GM19240 (cell line): ENCODE results near the gene RNF19B.
"Not testable (repeated sequence)": the region's sequence is repeated elsewhere in the genome, so short reads cannot be mapped to it uniquely, and the experiment has no call there.

ENCODE experiments used
- DNase-seq: peaks from one replicate; pipeline ENCODE4 v3.0.0; 2011; ENCODE audit warnings: low spot score; ENCODE audit not compliant: insufficient read length

The RNF19B gene

DNA sequence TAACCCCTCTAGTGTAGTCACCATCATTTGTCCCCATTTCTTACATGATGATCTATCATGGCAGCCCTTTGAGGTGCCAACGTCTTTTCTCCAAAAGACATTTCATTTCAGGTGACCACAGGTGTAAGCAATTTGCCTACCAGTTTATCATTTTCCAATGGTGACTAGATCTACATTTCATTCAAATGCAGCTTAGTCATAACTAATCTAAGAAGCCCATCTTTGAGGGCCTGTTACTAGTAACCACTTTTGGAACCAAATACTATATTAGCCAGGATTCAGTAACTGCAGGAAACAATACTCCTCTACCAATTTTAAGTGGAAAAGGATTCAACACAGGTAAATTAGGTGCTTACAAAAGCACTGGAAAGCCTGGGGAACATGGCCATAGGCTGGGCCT is 32.8 kb downstream of the RNF19B start:
- no peak for DNase-seq

DNA sequence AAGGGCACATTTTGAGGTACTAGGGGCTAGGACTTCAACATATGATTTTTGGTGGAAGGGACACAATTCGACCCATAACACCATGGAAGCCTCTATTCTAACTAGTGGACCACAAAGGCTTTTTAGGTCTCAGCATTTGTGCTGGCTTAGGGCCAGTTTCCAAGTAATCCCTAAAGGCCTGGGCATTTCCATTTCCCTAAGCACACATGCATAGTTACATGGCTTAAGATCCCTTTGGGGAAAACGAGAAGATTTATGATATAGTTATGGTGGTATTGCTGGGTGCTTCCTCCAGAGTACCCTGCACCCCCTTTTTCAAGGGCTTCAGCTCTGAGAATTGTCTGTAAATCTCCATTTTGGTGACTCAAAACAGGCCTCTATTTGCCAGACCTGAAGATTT is 35.2 kb downstream of the RNF19B start:
- no peak for DNase-seq

DNA sequence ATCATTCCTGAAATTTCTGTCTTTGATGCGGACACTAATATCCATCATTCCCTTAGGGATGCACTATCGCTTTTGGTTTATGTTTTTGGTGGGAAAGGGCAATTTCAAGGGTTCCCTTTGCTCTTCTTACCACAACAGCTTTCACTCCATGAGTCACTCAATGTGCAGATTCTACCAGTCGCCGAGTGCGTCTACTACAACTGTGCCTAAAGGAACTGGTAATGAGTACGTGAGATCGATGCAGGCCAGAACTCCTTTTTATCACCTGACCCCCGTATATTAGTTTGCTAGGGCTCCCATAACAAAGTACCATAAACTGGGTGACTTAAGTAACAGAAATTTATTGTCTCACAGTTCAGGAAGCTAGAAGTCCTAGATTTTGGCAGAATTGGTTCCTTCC is 35.9 kb downstream of the RNF19B start:
- DNase-seq = no peak

DNA sequence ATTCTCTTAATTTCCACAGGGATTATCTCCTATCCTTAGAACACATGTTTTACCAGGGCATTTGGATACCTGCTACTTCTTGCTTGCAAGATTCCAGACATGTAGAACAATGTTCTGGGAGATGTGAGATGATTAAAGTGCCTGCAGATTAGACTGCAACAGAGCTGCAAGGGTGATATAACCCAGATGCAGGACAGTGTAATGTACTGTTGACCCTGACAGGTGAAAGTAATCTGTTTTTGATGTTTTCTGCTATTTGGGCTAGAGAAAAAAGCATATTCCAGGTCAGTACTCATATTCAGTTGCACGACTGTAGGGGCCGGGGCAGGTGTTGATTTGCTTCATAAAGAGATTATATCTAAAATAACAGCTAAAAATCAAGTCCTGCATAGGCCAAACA is 36.3 kb downstream of the RNF19B start:
- no peak for DNase-seq

DNA sequence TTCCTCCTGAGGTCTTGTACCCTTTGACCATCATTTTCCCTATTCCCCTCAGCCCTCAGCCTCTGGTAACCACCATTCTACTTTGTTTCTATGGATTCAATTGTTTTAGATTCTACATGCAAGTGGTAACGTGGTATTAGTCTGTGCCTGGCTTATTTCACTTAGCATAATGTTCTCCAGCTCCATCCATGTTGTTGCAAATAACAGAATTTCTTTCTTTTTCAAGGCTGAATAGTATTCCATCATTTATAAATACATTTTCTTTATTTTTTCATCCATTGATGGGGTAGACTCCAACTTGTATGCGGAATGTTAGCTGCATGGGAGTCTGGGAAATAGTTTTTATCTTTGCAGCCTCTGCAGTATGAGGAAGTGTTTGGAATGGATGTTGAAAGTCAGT is 37.2 kb downstream of the RNF19B start:
- DNase-seq = no peak

DNA sequence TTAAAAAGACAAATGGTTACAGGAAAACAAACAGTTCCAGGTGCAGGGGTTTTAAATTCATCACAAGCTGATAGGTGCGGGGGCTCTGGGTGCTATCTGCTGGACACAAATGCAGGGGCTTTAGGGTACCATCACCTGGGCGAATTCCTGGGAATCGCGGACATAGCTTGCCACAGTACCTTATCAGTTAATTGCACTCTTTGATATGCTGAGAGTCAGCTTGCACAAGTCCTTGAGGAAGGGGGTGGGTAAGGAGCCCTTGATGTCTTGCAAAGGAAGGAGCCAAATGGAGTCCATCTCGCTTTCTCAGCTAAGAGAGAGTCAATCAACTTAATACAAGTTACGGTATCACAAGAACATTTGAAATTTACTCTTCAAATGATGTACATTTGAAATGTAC is 38.0 kb downstream of the RNF19B start:
- no peak for DNase-seq

DNA sequence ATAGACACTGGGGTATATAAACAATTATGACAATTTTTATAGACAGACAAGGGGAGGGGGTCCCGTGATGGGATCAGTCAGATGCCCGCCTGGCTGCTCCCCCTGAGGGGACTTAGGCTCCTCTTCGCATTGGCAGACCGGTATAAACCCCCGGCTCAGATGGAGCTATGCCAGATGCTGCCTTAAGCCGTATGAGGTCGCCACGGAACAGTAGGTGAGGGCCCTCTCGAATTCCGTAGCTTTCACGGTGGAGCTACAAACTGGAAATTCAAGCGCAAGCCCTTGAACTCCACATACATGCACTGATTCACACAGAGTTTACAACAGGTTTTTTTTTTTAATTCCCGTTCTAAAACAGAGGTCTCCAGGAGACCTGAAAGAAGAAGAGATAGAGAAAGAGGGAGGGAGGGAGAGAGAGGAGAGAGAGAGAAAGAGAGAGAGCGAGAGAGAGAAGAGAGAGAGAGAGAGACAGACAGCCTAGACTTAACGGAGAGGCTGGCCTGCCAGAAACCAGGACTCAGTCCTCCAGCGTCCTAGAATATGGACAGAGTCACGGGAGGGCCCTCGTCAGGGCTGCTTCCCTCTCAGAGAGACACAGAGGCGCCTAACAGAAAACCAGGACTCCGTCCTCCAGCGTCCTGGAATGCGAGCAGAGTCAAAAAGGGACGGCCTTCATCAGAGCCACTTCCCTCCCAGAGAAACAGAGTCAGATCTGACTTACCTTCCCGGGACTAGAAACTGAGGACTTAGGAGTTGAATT is 39.0 kb downstream of the RNF19B start:
- DNase-seq = no peak

DNA sequence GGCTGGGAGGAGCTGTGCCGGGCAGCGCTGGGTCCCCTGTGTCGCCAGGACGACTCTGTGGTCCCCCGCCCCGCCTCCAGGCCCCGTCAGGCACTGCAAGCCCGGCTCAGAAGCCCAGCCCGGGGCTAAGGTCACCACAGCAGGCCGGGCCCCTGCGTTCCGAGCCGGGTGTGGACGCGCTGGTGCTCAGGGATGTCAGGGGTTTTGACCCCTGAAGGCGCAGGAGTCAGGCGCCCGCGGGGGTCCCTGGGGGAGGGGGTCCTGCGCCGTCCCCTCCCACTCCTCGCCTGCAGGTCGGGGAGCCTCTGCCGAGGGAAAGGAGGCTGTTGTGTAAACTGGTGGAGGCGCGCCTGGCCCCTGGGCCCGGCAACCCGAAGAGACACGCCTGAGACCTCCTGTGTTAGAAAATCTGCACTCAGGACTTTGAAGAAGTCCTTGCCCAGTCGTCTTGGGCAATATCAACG is 39.7 kb downstream of the RNF19B start:
- DNase-seq = no peak

DNA sequence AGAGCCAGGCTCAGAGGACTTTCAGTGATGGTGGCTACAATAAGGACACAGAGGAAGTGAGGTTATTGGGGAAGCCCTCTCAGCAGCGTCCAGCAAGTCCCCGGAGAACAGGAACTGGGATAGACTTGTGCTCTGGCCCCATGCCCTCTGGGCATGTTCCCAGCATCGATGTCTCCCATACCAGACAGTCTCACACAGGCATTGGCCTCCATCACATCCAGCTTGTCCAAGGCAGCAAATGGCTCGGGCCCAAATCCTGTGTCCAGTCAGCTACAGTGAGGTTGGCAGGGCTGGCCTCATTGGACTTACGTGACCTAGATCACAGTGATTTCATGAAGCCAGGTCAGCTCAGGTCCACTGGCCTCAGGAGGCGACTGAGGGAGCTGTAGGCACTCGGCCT is 43.8 kb downstream of the RNF19B start:
- no peak for DNase-seq

DNA sequence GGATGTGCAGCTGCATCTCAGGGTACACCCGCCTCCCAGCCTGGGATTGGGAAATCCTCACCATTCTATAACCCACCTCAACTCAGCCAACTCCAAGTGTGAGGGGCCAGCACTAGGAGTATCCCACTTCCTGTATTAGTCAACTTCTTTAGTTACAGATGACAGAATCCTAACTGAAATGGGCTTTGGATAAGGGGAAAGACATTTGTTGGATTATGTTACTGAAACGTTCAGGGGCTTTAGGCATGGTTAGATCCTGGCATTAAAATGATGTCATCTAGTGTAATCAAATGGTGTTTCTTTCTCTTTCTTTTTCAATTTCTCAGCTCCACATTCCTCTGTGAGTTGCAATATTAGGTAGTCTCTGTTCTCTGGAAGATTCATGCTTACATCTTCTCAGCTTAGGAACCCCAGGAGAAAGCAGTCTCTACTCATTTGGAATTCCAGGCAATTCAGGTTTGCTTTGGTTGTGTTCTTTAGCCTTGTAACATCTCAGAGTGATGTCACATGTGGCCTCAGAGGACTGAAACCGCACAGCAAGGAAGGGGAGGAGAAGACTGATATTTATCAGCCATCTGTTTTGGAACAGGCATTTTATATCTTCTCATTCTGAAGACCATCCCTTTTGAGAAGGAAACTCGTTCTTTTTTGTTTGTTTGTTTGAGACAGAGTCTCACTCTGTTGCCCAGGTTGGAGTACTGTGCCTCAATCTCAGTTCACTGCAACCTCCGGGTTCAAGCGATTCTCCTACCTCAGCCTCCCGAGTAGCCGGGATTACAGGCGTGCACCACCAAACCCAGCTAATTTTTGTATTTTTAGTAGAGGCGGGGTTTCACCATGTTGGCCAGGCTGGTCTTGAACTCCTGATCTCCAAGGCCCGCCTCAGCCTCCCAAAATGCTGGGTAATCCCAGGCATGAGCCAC is 44.5 kb downstream of the RNF19B start:
- no peak for DNase-seq

DNA sequence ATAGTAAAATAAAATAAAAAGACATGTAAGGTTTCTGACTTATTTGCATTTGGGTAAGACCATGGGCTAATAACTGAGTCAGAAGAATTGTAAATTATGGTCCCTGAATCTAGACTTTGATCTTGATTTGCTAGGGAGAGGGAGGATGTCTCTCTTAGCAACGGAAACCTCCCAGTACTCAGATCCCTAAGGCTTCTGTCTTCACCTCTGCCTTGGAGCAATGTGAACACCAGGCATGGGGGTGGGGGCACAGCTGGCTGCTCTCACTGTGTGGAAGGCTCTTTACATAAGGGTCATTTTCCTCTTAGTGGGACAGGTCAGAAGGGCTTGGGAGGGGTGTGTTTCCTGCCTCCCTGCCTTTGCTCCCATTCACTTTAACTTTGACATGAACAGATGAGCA is 46.4 kb downstream of the RNF19B start:
- no peak for DNase-seq

DNA sequence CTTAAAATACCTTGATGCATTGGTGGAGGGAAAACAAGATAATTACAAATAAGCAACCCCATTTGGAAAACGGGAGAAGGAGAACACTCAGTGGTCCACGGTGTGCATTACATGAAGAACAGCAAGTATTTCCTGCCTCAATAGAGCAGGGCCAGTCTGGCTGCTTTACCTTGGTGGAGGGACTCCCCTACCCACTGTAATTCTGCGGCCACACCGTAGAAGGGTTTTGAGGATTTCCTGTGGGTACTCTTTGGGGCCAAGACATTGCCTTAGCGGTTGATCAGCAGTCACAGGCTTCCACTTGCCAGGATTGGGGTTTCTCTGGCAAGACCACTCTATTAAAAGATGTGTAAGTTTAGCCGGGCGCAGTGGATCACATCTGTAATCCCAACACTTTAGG is 47.1 kb downstream of the RNF19B start:
- no peak for DNase-seq

DNA sequence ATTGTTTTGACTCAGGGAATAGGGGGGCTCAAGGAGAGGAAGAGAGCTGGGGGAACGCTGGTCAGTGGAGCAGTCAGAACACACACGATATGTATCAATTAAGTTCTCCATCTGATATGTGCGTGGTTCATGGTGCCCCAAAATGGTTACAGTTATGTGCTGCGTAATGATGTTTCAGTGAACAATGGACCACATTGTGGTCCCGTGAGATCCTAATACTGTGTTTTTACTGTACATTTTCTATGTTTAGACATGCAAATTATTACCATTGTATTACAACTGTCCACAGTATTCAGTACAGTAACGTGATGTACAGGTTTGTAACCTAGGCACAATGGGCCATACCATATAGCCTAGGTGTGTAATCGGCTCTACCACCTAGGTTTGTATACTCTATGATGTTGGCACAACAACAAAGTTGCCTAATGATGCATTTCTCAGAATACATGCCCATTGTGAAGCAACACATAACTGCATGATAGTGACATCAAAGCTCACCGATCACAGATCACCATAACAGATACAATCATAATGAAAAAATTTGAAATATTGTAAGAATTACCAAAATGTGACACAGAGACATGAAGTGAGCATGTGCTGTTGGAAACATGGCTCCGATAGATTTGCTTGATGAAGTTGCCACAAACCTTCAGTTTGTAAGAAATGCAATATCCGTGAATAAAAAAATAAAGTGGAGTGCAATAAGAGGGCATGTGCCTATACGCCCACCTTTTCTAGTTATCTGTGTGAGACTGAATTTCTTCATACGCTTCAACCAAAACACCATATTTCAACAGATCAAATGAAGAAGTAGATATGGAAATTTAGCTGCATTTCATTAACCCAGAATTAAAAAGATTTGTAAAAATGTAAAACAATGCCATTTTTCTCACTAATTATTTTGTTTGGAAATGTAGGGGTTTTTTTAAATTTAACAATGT is 48.6 kb downstream of the RNF19B start:
- no peak for DNase-seq

DNA sequence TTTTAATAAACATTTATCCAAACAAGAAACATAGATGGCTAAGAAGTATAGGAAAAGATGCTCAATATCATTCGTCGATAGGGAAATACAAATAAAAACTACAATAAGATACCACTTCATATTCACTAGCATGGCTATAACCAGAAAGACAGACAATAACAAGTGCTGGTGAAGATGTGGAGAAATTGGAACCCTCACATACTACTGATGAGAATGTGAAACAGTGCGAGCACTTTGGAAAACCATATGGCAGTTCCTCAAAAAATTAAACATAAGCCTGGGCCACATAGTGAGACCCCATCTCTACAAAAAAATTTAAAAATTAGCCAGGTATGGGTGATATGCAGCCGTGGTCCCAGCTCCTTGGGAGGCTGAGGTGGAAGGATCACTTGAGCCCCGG is 54.3 kb downstream of the RNF19B start:
- no peak for DNase-seq

DNA sequence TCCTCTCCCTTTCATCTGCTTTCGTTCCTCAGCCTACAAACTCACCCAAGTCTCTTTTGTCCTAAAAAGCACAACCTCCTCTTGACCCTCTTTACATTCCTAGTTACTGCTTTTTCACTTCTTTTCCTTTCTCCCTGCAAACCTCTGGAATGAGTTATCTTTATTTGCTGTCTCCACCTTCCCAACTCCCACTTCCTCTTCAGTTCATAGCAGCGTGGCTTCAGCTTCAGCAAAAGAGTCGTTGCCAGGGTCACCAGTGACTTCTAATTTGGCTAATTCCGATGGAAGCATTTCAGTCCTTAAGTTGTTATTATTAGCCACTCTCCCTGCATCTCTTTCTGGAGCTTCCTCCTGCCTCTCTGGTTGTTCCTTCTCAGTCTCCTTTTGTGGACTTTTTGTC is 57.2 kb downstream of the RNF19B start:
- no peak for DNase-seq

DNA sequence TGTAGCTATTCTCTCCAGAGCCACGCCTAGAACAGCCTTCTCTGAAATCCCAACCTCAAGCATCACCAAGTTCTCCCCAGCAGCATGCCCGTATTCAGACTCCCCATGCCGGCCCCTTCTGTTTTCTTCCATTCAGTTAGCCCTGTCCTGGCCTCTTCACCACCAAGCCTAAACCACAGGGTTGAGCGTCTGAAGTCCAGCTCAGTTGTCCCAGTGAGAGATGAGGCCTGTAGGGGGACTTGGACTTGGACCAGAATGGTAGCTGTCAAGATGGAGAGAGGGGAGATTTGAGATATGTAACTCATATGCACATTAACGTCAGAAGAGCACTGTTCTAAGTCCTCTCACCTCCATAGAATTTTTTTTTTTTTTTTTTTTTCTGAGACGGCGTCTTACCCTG is 58.0 kb downstream of the RNF19B start:
- no peak for DNase-seq

DNA sequence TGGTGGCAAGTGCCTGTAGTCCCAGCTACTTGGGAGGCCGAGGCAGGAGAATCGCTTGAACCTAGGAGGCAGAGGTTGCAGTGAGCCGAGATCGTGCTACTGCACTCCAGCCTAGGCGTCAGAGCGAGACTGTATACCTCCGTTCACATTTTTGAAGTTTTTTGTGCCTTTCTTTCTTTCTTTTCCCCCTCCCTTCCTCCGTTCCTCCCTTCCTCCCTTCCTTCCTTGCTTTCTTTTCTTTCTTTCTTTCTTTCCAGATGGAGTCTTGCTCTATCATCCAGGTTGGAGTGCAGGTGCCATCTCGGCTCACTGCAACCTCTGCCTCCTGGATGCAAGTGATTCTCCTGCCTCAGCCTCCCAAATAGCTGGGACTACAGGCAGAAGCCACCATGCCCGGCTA is 59.0 kb downstream of the RNF19B start:
- not testable (repeated sequence) for DNase-seq

DNA sequence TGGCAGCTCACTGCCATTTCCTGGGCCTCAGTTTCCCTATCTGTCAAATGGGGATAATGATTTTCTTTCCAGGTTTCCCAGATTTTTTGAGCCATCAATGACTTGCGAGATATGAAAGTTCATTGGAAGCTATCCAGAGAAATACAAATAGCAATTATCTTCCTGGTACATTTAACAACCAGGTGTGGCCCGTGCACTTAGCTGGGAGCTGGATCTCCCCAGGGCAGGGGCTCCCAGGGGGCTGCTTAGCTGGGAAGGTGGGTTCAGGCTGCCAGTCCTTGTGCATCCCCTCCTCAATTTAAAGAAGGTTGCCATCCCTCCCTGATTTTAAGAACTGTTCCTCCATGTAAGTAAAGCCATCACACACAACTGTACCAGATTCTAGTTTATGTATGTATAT is 59.8 kb downstream of the RNF19B start:
- no peak for DNase-seq

DNA sequence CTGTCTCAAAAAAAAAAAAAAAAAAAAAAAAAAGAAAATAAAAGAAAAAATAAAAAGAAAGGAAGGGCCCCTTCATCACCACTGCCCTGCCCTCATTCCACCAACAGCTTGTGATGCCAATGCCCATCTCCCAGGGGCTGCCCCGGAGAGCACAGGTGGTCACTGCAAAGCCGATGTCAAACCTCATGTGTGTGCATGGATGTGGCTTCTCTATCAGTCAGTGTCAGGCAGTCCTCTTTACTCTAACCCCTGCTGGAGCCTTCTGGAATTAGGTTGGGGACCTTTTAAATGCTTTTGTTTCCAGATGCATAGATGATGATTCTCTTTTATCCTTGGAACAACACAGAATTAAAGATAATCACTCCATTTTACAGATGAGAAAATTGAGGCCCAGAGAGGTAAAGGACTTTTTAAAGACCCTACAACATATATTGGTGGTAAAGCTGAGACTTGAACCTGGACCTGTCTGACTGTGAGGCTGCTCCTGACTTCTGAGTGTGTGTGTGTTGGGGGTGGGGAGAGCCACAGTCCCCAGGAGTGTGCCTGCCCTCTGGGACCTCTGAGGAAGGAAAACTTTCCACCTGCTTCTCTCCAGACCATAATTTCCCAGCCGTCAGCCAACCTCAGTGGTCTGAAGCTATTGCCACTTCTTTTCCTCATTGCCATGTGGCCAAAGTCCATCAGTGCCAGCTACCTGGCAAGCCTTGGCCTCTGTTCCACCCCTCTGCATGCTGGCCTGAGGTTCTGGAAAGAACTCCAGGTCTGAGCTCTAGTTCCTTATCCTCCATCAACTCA is 60.4 kb downstream of the RNF19B start:
- no peak for DNase-seq

DNA sequence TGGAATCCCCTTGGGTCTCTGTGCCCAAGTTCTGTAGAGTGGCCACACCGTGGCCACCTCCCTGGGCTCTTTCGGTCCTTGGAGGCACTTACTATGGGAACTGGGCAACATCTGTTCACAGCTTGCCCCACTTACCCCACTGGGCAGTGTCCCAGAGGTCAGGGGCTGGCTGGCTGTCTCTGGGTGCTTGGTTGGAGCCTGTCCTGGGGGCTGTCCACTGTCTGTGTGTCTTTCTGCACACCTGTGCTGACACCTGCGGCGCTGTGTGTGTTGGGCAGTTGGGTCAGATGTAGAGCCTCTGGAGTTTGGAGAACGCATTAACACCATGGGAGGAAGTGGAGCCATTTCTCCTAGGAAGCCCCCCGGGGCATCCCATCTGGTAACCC is 62.1 kb downstream of the RNF19B start:
- DNase-seq = peak; percentile 0
